Breast epithelium (tissue), 4 donors: ENCODE measurements around the gene ADARB1. TPM values are rescaled to one million over a fixed set of nuclear protein-coding genes. Genes with fewer than 3 reads are reported as not detected.

ENCODE experiments used
- DNase-seq, 2 donors: peaks; one replicate each; pipeline ENCODE4 v3.0.0-alpha.2; 2019; ENCODE audit warnings: low spot score in 2 of 2
- H3K27ac ChIP-seq, 2 donors: fragments of 200-600 bp; sonication (generic) in 1 of 2; one replicate each; pipeline ENCODE4 v1.5.1; 2016 to 2019; ENCODE audit warnings: mild to moderate bottlenecking in 1 of 2
- H3K27me3 ChIP-seq, 2 donors: fragments of 200-600 bp; sonication (generic) in 1 of 2; one replicate each; pipeline versions ENCODE4 v1.5.1 to v1.6.0; 2017 to 2019; ENCODE audit warnings: control low read depth in 1 of 2, mild to moderate bottlenecking in 1 of 2
- H3K36me3 ChIP-seq: fragments of 200-600 bp; one replicate; pipeline ENCODE4 v1.5.1; 2019
- H3K4me1 ChIP-seq, 2 donors: fragments of 200-600 bp; sonication (generic); one replicate each; pipeline ENCODE4 v1.5.1; 2016 to 2019; ENCODE audit warnings: control low read depth in 1 of 2
- H3K4me3 ChIP-seq, 3 donors: fragments of 200-600 bp; sonication (generic); 1 replicate in 2 of 3; 2 replicates in 1 of 3; pipeline ENCODE4 v1.5.1; 2016 to 2019; ENCODE audit warnings: mild to moderate bottlenecking in 3 of 3, moderate library complexity in 2 of 3
- H3K9me3 ChIP-seq, 2 donors: fragments of 200-600 bp; sonication (generic) in 1 of 2; one replicate each; pipeline ENCODE4 v1.5.1; 2016 to 2019; ENCODE audit warnings: control low read depth in 1 of 2
- CTCF ChIP-seq, 3 donors: fragments of 450-650 bp; IDR thresholded peaks; one replicate each; pipeline ENCODE4 v1.5.1; 2016 to 2017; ENCODE audit warnings: antibody characterized with exemption in 3 of 3, mild to moderate bottlenecking in 3 of 3, moderate library complexity in 3 of 3
- POLR2A ChIP-seq: fragments of 450-650 bp; IDR thresholded peaks from one replicate; pipeline ENCODE4 v1.6.1; 2016; ENCODE audit warnings: antibody characterized with exemption, mild to moderate bottlenecking, moderate library complexity
- POLR2AphosphoS5 ChIP-seq, 3 donors: sonication (generic); formaldehyde crosslinking; IDR thresholded peaks; one replicate each; pipeline ENCODE4 v1.6.1; 2017; ENCODE audit warnings: antibody characterized with exemption in 3 of 3
- intact Hi-C: fragments of 100-400 bp; cut with DNase I; formaldehyde crosslinking; loops from one replicate; pipeline ENCODE4 v1.15.1; 2023; ENCODE audit warnings: low total_unique reads
- total RNA-seq, 3 donors: library from RNA; depleted of rRNA; stranded (reverse); fragments of >200 nt; gene quantifications; one replicate each; pipeline ENCODE4 v1.1.0, GENCODE V29; 2016

ADARB1 gene
- total RNA-seq, 3 donors from 2014 or later, result 19.9 to 21.3 (median 20.0) TPM

- Histone ChIP-seq H3K4me3 (no peak overlapping the region), H3K27ac (no peak overlapping the region), H3K36me3 (no peaks in the 10 kb centered on the region), H3K4me1 (peaks cover 5 to 9% of the 10 kb centered on the region in 2 donors), H3K27me3 (no peaks in the 10 kb centered on the region), H3K9me3 (peaks cover 0 to 7% of the 10 kb centered on the region in 2 donors)
- no peak for TF ChIP-seq POLR2A
- TF ChIP-seq POLR2AphosphoS5 (IDR thresholded peaks at IDR 0.05), result no peak
- TF ChIP-seq CTCF (IDR thresholded peaks at IDR 0.05), result no peak
- DNase-seq, result no peak
- intact Hi-C loops, result no loop called here
Measured at GRCh38 chr21:45045481-45045880, 28.9 kb upstream of the ADARB1 start.

- Histone ChIP-seq H3K9me3 (peaks cover 0 to 7% of the 10 kb centered on the region in 2 donors), H3K4me1 (no peaks in the 10 kb centered on the region), H3K27ac (no peak overlapping the region), H3K4me3 (no peak overlapping the region), H3K27me3 (no peaks in the 10 kb centered on the region), H3K36me3 (no peaks in the 10 kb centered on the region)
- DNase-seq, result no peak
- intact Hi-C loops, result no loop called here
- TF ChIP-seq CTCF (IDR thresholded peaks at IDR 0.05), result no peak
- no peak for TF ChIP-seq POLR2AphosphoS5 (IDR thresholded peaks at IDR 0.05)
- no peak for TF ChIP-seq POLR2A
Measured at GRCh38 chr21:45047257-45047656, 27.1 kb upstream of the ADARB1 start.

GRCh38 chr21:45048026-45048698, 26.2 kb upstream of the ADARB1 start:
- Histone ChIP-seq H3K27ac (no peak overlapping the region), H3K36me3 (no peaks in the 10 kb centered on the region), H3K27me3 (no peaks in the 10 kb centered on the region), H3K4me3 (no peak overlapping the region), H3K9me3 (peaks cover 0 to 7% of the 10 kb centered on the region in 2 donors), H3K4me1 (no peaks in the 10 kb centered on the region)
- DNase-seq, result no peak
- TF ChIP-seq CTCF (IDR thresholded peaks at IDR 0.05) (no peak), POLR2A (no peak), POLR2AphosphoS5 (IDR thresholded peaks at IDR 0.05) (no peak)
- intact Hi-C loops, result no loop called here

GRCh38 chr21:45048968-45049367, 25.4 kb upstream of the ADARB1 start:
- no peaks in the 10 kb centered on the region for H3K27me3 ChIP-seq
- intact Hi-C loops, result no loop called here
- DNase-seq, result no peak
- peaks cover 0 to 7% of the 10 kb centered on the region in 2 donors for H3K9me3 ChIP-seq
- no peak overlapping the region for H3K4me3 ChIP-seq
- no peaks in the 10 kb centered on the region for H3K4me1 ChIP-seq
- H3K36me3 ChIP-seq, result no peaks in the 10 kb centered on the region
- no peak overlapping the region for H3K27ac ChIP-seq
- no peak for TF ChIP-seq POLR2A
- TF ChIP-seq POLR2AphosphoS5 (IDR thresholded peaks at IDR 0.05), result no peak
- no peak for TF ChIP-seq CTCF (IDR thresholded peaks at IDR 0.05)

GRCh38 chr21:45049714-45050344, 24.6 kb upstream of the ADARB1 start:
- no peaks in the 10 kb centered on the region for H3K36me3 ChIP-seq
- no peaks in the 10 kb centered on the region for H3K4me1 ChIP-seq
- no peak for DNase-seq
- intact Hi-C loops, result no loop called here
- no peak overlapping the region for H3K27ac ChIP-seq
- TF ChIP-seq CTCF (IDR thresholded peaks at IDR 0.05) (no peak), POLR2AphosphoS5 (IDR thresholded peaks at IDR 0.05) (no peak), POLR2A (no peak)
- peaks cover 0 to 7% of the 10 kb centered on the region in 2 donors for H3K9me3 ChIP-seq
- H3K27me3 ChIP-seq, result no peaks in the 10 kb centered on the region
- no peak overlapping the region for H3K4me3 ChIP-seq
